SK-N-SH (cell line): ENCODE data around the gene PCNT.

Experiments
- CTCF ChIP-seq: fragments of 200-600 bp; sonication (generic); IDR thresholded peaks from 2 replicates; pipeline ENCODE4 v1.6.1; 2017; ENCODE audit warnings: antibody characterized with exemption, mild to moderate bottlenecking, moderate library complexity
- GATA2 ChIP-seq: sonication (generic); formaldehyde crosslinking; IDR thresholded peaks from 2 replicates; pipeline ENCODE4 v1.5.0; 2020; ENCODE audit warnings: mild to moderate bottlenecking, missing genetic modification reagents

- TF ChIP-seq CTCF (no peak), GATA2 (CRISPR knock-in tag) (no peak)
Observed at GRCh38 chr21:46379105-46379504, 55.1 kb downstream of the PCNT start.
